ENCODE measurements around the gene TSTD2.
"Not testable (repeated sequence)": the region's sequence is repeated elsewhere in the genome, so short reads cannot be mapped to it uniquely, and the experiment has no call there.

TSTD2 gene

GRCh38 chr9:97633859-97634490 is 807 bp upstream of the TSTD2 start:
- no peak for DNase-seq

GRCh38 chr9:97632248-97632984 is 752 bp downstream of the TSTD2 start:
- in situ Hi-C loops (cut with MboI; ENCODE audit: low pct_unique_long_range_greater_than_20kb, low sequenced_read_pairs) = no loop called here
- DNase-seq = no peak

More at GRCh38 chr9:97633859-97634490, 807 bp upstream of the TSTD2 start:
- in situ Hi-C loops (cut with MboI; ENCODE audit: low pct_unique_long_range_greater_than_20kb, low sequenced_read_pairs) = no loop called here

- DNase-seq = no peak
- in situ Hi-C loops (cut with MboI; ENCODE audit: low pct_unique_long_range_greater_than_20kb, low sequenced_read_pairs) = no loop called here
Measured at GRCh38 chr9:97630591-97630990, 2.6 kb downstream of the TSTD2 start.

GRCh38 chr9:97629156-97629555 is 4.0 kb downstream of the TSTD2 start:
- in situ Hi-C loops (cut with MboI; ENCODE audit: low pct_unique_long_range_greater_than_20kb, low sequenced_read_pairs) = no loop called here
- no peak for DNase-seq

- in situ Hi-C loops (cut with MboI; ENCODE audit: low pct_unique_long_range_greater_than_20kb, low sequenced_read_pairs) = no loop called here
- no peak for DNase-seq
Measured at GRCh38 chr9:97628668-97629067, 4.5 kb downstream of the TSTD2 start.

- DNase-seq = no peak
- in situ Hi-C loops (cut with MboI; ENCODE audit: low pct_unique_long_range_greater_than_20kb, low sequenced_read_pairs) = no loop called here
Measured at GRCh38 chr9:97627624-97628023, 5.5 kb downstream of the TSTD2 start.

GRCh38 chr9:97625620-97626019 is 7.5 kb downstream of the TSTD2 start:
- in situ Hi-C loops (cut with MboI; ENCODE audit: low pct_unique_long_range_greater_than_20kb, low sequenced_read_pairs) = no loop called here
- no peak for DNase-seq

GRCh38 chr9:97623946-97624345 is 9.2 kb downstream of the TSTD2 start:
- in situ Hi-C loops (cut with MboI; ENCODE audit: low pct_unique_long_range_greater_than_20kb, low sequenced_read_pairs) = loop anchor here (25.0 kb wide), 1 partner anchor 762 kb away; the partner anchor contains the start of gene ZNF782
- DNase-seq = no peak

GRCh38 chr9:97622483-97622882 is 10.7 kb downstream of the TSTD2 start:
- in situ Hi-C loops (cut with MboI; ENCODE audit: low pct_unique_long_range_greater_than_20kb, low sequenced_read_pairs) = loop anchor here (25.0 kb wide), 1 partner anchor 760 kb away; the partner anchor contains the start of gene ZNF782
- DNase-seq = not testable (repeated sequence)

GRCh38 chr9:97620063-97620462 is 13.1 kb downstream of the TSTD2 start:
- not testable (repeated sequence) for DNase-seq
- in situ Hi-C loops (cut with MboI; ENCODE audit: low pct_unique_long_range_greater_than_20kb, low sequenced_read_pairs) = loop anchor here (25.0 kb wide), 1 partner anchor 758 kb away; the partner anchor contains the start of gene ZNF782

GRCh38 chr9:97617939-97618416 is 15.2 kb downstream of the TSTD2 start:
- in situ Hi-C loops (cut with MboI; ENCODE audit: low pct_unique_long_range_greater_than_20kb, low sequenced_read_pairs) = loop anchor here (25.0 kb wide), 1 partner anchor 756 kb away; the partner anchor contains the start of gene ZNF782

GRCh38 chr9:97615439-97616072 is 17.6 kb downstream of the TSTD2 start:
- peak; percentile 73 for DNase-seq
- in situ Hi-C loops (cut with MboI; ENCODE audit: low pct_unique_long_range_greater_than_20kb, low sequenced_read_pairs) = loop anchor here (25.0 kb wide), 1 partner anchor 753 kb away; the partner anchor contains the start of gene ZNF782

More at GRCh38 chr9:97617939-97618416, 15.2 kb downstream of the TSTD2 start:
- no peak for DNase-seq

- in situ Hi-C loops (cut with MboI; ENCODE audit: low pct_unique_long_range_greater_than_20kb, low sequenced_read_pairs) = loop anchor here (25.0 kb wide), 1 partner anchor 743 kb away; the partner anchor contains the start of gene ZNF782
- DNase-seq = no peak
Measured at GRCh38 chr9:97604901-97605645, 28.1 kb downstream of the TSTD2 start.

GRCh38 chr9:97602430-97602829 is 30.7 kb downstream of the TSTD2 start:
- DNase-seq = no peak
- in situ Hi-C loops (cut with MboI; ENCODE audit: low pct_unique_long_range_greater_than_20kb, low sequenced_read_pairs) = loop anchor here (25.0 kb wide), 1 partner anchor 740 kb away; the partner anchor contains the start of gene ZNF782

- in situ Hi-C loops (cut with MboI; ENCODE audit: low pct_unique_long_range_greater_than_20kb, low sequenced_read_pairs) = loop anchor here (25.0 kb wide), 1 partner anchor 739 kb away; the partner anchor contains the start of gene ZNF782
- DNase-seq = no peak
Measured at GRCh38 chr9:97601228-97601898, 31.8 kb downstream of the TSTD2 start.

- in situ Hi-C loops (cut with MboI; ENCODE audit: low pct_unique_long_range_greater_than_20kb, low sequenced_read_pairs) = loop anchor here (25.0 kb wide), 1 partner anchor 738 kb away; the partner anchor contains the start of gene ZNF782
- DNase-seq = no peak
Measured at GRCh38 chr9:97600531-97601227, 32.5 kb downstream of the TSTD2 start.

GRCh38 chr9:97599314-97599846 is 33.8 kb downstream of the TSTD2 start:
- in situ Hi-C loops (cut with MboI; ENCODE audit: low pct_unique_long_range_greater_than_20kb, low sequenced_read_pairs) = no loop called here
- DNase-seq = no peak
